OCI-M2 (cell line): ENCODE measurements around the gene MED13L.

Experiments
- DNase-seq: peaks from one replicate; lab custom pipeline; 2025; ENCODE audit not compliant: unreplicated experiment; lab: John Stamatoyannopoulos, UW

Gene MED13L

GRCh38 chr12:115920395-115921183 is 356.9 kb downstream of the MED13L start:
- no peak for DNase-seq

DNA sequence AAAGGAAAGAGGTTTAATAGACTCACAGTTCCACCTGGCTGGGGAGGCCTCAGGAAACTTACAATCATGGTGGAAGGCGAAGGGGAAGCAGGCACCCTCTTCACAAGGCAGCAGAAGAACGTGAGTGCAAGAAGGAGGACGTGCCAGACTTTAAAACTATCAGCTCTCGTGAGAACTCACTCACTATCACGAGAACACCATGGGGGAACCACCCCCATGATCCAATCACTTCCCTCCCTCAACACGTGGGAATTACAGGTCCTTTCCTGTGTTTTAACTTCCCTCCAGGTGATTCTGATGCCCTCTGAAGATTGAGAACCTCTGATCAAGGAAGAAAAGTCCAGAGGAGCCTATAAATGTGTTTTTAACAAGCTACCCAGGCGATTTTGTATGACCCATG is 358.7 kb downstream of the MED13L start:
- no peak for DNase-seq

GRCh38 chr12:115916910-115917668 is 360.4 kb downstream of the MED13L start:
- no peak for DNase-seq

DNA sequence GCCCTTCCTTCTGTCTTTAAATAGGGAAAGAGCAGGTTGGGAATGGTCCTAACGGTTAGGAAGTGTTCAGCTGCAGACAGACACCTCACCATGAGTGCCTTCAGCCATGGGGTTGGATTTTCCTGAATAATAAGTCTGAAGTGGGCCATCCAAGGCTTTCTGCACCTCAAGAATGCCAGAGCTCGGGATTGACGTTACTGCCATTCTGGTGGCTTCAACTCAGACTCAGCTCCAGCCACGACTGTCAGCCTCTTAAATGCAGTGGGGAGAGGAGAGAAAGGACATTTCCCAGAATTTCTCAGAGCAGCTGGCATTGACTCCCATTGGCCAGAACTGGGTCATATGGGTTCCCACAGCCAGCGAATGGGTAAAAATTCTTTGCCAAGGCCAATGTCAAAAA is 363.4 kb downstream of the MED13L start:
- no peak for DNase-seq

DNA sequence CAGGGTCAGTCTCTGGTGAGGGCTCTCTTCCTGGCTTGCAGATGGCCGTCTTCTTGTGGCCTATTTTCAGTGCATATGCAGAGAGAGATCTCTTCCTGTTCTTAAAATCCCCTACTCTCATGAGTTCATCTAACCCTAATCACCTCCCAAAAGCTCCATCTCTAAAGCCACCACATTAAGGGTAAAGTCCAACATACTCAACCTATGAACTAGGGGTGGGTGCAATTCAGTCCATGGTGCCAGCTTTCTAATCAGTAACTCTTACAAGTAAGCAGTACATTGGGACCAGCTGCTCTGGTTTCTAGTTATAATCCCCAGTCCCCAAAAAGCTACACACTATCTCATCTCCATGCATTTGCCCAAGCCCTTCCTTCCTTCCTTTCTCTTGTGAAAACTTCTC is 365.1 kb downstream of the MED13L start:
- DNase-seq: no peak

DNA sequence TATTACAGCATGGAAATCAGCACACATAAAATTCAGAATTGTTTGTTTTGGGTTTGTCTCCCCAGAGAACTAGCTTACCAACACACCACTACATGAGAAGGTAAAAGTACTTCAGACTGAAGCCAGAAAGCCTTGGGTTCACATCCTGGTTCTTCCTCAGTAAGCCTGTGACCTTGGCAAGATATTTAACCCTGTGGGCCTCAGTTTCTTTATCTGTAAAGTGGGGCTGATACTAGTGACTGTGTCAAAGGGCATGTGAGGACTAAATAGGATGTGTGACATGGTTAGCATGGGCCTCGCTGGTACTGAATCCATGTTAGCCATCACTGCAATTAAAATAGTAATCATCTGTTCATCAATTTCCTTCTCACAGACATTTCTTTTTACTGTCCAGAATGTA is 366.1 kb downstream of the MED13L start:
- DNase-seq: no peak

DNA sequence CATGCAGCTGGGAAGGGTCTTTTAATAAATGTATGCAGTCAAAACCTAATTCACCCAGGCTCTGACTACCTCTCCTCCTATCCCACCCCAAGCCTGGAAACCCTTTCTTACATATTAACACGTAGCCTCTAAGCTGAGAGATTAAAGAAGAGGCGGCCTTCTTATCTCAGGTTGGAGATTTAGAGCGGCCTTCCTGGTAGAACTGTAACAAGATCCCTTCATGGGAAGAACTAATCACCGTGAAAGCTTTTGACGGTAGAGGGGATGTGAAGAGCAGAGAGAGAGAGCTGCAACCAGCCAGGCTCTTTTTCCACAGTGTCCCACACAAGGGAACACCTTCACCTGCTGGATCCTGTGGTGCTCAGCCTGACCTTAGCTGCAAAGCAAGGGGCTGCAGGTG is 367.4 kb downstream of the MED13L start:
- DNase-seq: no peak
